Suprapubic skin (tissue), 4 donors: Measurements from ENCODE around the gene KIAA2012. TPM values are rescaled to one million over a fixed set of nuclear protein-coding genes. Genes with fewer than 3 reads are reported as not detected.
A peak's percentile ranks its signal among the peaks of the same experiment; 100 is the strongest.
"Not testable (repeated sequence)": the region's sequence is repeated elsewhere in the genome, so short reads cannot be mapped to it uniquely, and the experiment has no call there.

ENCODE experiments used
- DNase-seq, 2 donors: peaks; one replicate each; pipeline ENCODE4 v3.0.0-alpha.2; 2019; ENCODE audit warnings: low spot score in 2 of 2
- H3K27ac ChIP-seq: fragments of 200-600 bp; sonication (generic); one replicate; pipeline ENCODE4 v1.5.1; 2019
- H3K27me3 ChIP-seq: fragments of 200-600 bp; sonication (generic); one replicate; pipeline ENCODE4 v1.5.1; 2019
- H3K36me3 ChIP-seq: fragments of 200-600 bp; sonication (generic); one replicate; pipeline ENCODE4 v1.5.1; 2019
- H3K4me1 ChIP-seq: fragments of 200-600 bp; sonication (generic); one replicate; pipeline ENCODE4 v1.5.1; 2019
- H3K4me3 ChIP-seq: fragments of 200-600 bp; sonication (generic); one replicate; pipeline ENCODE4 v1.5.1; 2019; ENCODE audit warnings: mild to moderate bottlenecking
- H3K9me3 ChIP-seq: fragments of 200-600 bp; sonication (generic); one replicate; pipeline ENCODE4 v1.5.1; 2019
- EP300 ChIP-seq: sonication (generic); formaldehyde crosslinking; IDR thresholded peaks from one replicate; pipeline ENCODE4 v1.6.1; 2017; ENCODE audit warnings: antibody characterized with exemption
- POLR2A ChIP-seq, 2 donors: fragments of 450-650 bp; IDR thresholded peaks; one replicate each; pipeline ENCODE4 v1.6.1; 2017; ENCODE audit warnings: antibody characterized with exemption in 2 of 2, mild to moderate bottlenecking in 2 of 2, moderate library complexity in 2 of 2
- POLR2AphosphoS5 ChIP-seq, 3 donors: sonication (generic); formaldehyde crosslinking; IDR thresholded peaks; one replicate each; pipeline ENCODE4 v1.6.1; 2017; ENCODE audit warnings: antibody characterized with exemption in 3 of 3
- WGBS: methylation state at CpG from one replicate; pipeline ENCODE4 v1.1.5; 2018; 5-methylcytosine and 5-hydroxymethylcytosine counted together
- total RNA-seq, 4 donors: library from RNA; depleted of rRNA; stranded (reverse); fragments of >200 nt; gene quantifications; one replicate each; pipeline ENCODE4 v1.1.0, GENCODE V29; 2016
- TF ChIP-seq, protein P1 (sequence below), 2 donors: fragments of 200-600 bp in 1 of 2; fragments of 450-650 bp in 1 of 2; sonication (generic) in 1 of 2; IDR thresholded peaks; one replicate each; pipeline ENCODE4 v1.5.1; 2016 to 2019; ENCODE audit warnings: antibody characterized with exemption in 2 of 2, mild to moderate bottlenecking in 1 of 2, moderate library complexity in 1 of 2

KIAA2012 gene
- total RNA-seq, 4 donors from 2014 or later: 0.16 TPM; not detected in 3

DNA sequence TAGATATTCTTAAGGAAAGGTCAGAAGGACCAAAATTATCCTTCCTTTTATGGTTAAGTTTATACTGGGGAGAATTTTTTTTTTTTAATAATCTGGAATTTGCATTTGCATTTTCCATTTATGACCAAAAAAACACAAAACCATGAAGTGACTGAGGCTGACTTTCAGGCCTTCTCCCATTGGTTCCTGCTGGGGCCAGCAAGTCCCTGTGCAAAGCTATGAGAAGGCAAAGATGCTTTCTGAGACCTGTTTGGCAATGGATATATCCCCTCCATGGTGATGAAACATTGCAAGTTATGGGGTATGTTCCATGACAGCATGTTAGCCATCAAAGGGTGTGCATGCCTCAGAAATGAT, 60.8 kb downstream of the KIAA2012 start:
- Histone ChIP-seq H3K27ac (no peak overlapping the region), H3K4me1 (peaks cover 4% of the 10 kb centered on the region), H3K36me3 (no peaks in the 10 kb centered on the region), H3K27me3 (no peaks in the 10 kb centered on the region), H3K9me3 (no peaks in the 10 kb centered on the region), H3K4me3 (no peak overlapping the region)
- no peak for DNase-seq
- TF ChIP-seq POLR2AphosphoS5 (IDR thresholded peaks at IDR 0.05) (no peak), POLR2A (IDR thresholded peaks at IDR 0.05) (no peak), EP300 (no peak)
- TF ChIP-seq, protein P1, sequence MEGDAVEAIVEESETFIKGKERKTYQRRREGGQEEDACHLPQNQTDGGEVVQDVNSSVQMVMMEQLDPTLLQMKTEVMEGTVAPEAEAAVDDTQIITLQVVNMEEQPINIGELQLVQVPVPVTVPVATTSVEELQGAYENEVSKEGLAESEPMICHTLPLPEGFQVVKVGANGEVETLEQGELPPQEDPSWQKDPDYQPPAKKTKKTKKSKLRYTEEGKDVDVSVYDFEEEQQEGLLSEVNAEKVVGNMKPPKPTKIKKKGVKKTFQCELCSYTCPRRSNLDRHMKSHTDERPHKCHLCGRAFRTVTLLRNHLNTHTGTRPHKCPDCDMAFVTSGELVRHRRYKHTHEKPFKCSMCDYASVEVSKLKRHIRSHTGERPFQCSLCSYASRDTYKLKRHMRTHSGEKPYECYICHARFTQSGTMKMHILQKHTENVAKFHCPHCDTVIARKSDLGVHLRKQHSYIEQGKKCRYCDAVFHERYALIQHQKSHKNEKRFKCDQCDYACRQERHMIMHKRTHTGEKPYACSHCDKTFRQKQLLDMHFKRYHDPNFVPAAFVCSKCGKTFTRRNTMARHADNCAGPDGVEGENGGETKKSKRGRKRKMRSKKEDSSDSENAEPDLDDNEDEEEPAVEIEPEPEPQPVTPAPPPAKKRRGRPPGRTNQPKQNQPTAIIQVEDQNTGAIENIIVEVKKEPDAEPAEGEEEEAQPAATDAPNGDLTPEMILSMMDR (IDR thresholded peaks at IDR 0.05): no peak

DNA sequence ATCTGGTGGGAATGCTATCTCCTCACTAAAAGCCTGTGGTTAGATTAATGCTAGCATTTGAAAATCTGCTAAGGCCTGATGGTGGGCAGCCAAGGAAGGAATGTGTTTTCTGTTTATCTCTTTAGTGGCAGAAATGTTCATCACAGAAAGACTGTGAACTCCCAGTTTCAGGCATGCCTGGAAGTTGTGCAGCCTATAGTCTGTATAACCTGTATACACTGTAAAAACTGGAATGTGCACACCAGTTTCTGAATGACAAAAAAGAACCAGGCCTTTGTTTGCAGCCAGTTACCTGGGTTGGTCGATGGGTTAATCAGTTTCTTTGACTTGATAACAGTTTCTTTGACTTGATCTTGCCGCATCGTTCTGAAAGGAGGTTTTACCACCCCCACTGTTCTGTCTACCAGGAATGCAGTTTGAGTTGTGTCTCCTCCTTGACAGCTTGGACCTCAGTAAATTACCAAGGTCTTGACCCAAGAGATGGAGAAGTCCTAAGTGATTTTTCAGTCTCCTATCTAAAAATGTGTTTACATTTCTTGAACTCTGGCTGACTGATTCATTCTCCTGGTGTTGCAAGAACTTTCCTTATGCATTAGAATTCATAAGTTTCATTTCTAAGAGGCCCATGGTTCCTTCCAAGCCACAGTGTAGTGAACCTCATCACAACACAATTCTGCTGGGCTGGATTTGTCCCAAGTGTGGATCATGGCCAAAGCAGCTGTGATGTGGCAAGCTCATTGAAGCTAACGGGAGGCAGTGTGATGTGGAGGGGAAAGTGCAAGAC, 62.2 kb downstream of the KIAA2012 start:
- Histone ChIP-seq H3K27ac (no peak overlapping the region), H3K4me1 (peaks cover 4% of the 10 kb centered on the region), H3K27me3 (no peaks in the 10 kb centered on the region), H3K9me3 (no peaks in the 10 kb centered on the region), H3K4me3 (no peak overlapping the region), H3K36me3 (no peaks in the 10 kb centered on the region)
- 44% methylated on average over 4 of the region's 4 CpGs for WGBS
- TF ChIP-seq, protein P1 (IDR thresholded peaks at IDR 0.05): no peak
- TF ChIP-seq EP300: no peak
- no peak for TF ChIP-seq POLR2A (IDR thresholded peaks at IDR 0.05)
- no peak for TF ChIP-seq POLR2AphosphoS5 (IDR thresholded peaks at IDR 0.05)
- DNase-seq: peak; percentile 78 to 83

DNA sequence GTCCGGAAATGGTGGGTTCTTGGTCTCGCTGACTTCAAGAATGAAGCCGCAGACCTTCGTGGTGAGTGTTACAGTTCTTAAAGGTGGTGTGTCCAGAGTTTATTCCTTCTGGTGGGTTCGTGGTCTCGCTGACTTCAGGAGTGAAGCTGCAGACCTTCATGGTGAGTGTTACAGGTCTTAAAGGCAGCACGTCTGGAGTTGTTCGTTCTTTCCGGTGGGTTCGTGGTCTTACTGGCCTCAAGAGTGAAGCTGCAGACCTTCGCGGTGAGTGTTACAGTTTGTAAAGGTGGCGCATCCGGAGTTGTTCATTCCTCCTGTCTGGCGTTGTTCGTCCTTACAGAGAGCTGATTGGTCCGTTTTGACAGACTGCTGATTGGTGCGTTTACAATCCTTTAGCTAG, 63.0 kb downstream of the KIAA2012 start:
- not testable (repeated sequence) for H3K27me3 ChIP-seq, H3K27ac ChIP-seq, H3K4me1 ChIP-seq, H3K9me3 ChIP-seq, H3K4me3 ChIP-seq, H3K36me3 ChIP-seq, DNase-seq
- 93% methylated on average over 18 of the region's 18 CpGs for WGBS

DNA sequence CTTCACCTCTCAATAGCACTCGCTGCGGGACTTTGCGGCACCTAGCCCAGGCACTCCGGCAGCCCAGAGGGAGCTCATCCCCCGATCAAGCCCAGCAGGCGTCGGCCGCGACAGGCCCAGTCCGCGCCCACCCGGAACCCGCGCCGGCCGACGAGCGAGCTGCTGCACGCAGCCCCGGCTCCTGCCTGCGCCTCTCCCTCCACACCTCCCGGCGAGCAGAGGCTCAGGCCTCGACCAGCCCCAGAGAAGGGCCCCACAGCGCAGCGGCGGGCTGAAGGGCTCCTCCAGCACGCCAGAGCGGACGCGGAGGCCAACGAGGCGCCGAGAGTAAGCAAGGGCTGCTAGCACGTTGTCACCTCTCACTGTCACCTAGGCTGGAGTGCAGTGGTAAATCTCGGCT, 63.5 kb downstream of the KIAA2012 start:
- Histone ChIP-seq H3K4me3 (no peak overlapping the region), H3K36me3 (no peaks in the 10 kb centered on the region), H3K27me3 (no peaks in the 10 kb centered on the region), H3K9me3 (no peaks in the 10 kb centered on the region), H3K27ac (no peak overlapping the region), H3K4me1 (peaks cover 4% of the 10 kb centered on the region)
- WGBS: 100% methylated on average over 10 of the region's 36 CpGs
- TF ChIP-seq POLR2AphosphoS5 (IDR thresholded peaks at IDR 0.05): no peak
- no peak for DNase-seq

DNA sequence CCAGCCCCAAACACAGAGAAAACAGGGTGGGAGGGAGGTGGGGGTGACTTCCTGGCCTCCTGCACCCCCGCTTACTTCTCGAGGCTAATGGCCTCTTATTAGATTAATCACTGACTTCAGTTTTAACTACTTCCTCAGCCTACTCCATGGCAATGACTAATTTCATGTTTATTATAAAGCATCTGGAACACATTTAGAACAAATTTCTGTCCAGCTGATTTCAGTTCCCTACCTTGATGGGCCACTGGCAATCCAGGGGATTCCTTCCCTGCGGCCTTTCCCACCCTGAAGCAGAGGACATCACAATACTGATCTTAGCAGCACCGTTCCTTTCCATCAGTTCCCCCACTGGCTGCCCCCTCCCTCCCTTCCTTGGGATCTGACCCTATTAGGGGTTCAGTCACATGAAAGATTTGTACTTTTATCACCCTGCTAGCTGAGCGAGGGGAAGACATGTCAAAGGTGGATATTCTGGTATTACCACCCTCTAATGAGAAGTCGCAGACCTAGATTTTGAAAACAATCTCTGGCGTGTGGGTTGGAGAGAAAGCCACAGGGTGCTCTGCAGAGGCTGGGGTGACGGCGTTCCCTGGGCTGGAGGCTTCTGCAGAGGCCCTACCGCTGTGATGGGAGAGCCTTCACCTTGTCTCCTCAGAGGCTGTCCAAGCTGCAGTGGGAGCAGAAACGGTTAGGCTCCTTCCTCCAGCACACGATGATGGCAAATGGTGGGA, 67.6 kb downstream of the KIAA2012 start:
- peaks cover 2% of the 10 kb centered on the region for H3K4me1 ChIP-seq
- H3K9me3 ChIP-seq: no peaks in the 10 kb centered on the region
- no peaks in the 10 kb centered on the region for H3K36me3 ChIP-seq
- no peak overlapping the region for H3K27ac ChIP-seq
- H3K4me3 ChIP-seq: no peak overlapping the region
- DNase-seq: no peak
- WGBS: 71% methylated on average over 12 of the region's 12 CpGs
- TF ChIP-seq POLR2A (IDR thresholded peaks at IDR 0.05): no peak
- no peaks in the 10 kb centered on the region for H3K27me3 ChIP-seq

DNA sequence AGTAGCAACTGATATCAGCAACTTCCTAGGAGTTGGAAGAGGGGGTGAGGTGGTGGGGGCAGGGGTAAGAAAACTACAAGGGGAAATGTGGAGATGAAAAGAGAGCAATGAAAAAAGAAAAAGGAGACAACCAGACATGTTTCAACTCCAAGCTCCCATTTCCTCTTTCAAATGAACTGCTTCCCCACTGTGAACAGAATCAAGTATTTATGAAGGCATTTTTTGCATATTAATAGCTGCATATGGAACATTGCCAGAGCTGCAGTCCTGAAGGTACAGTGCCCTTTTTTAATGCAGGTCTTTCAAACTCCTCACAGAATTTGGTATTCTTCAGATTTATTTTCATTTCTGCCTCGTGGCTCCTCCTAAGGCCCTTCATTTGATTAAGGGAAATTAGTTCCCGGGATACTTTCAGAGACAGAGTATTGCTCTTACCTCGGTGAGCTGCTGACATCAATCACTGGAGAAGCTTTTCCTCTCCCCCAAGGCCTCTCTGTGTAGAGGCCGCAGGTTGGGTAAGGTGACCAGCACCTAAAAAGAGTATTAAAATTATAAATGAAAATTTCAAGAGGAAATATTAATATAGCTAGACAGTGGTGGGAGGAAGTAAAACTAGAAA, 68.4 kb downstream of the KIAA2012 start:
- WGBS: 73% methylated on average over 4 of the region's 4 CpGs
- no peak for TF ChIP-seq POLR2A (IDR thresholded peaks at IDR 0.05)
- TF ChIP-seq EP300: no peak
- TF ChIP-seq, protein P1 (IDR thresholded peaks at IDR 0.05): no peak
- no peak for TF ChIP-seq POLR2AphosphoS5 (IDR thresholded peaks at IDR 0.05)

More for the DNA sequence above, 68.4 kb downstream of the KIAA2012 start:
- no peak for DNase-seq
- Histone ChIP-seq H3K4me1 (no peaks in the 10 kb centered on the region), H3K36me3 (no peaks in the 10 kb centered on the region), H3K9me3 (no peaks in the 10 kb centered on the region), H3K4me3 (no peak overlapping the region), H3K27ac (no peak overlapping the region), H3K27me3 (no peaks in the 10 kb centered on the region)
